ENCODE data around the gene IPO4. TPM values are rescaled to one million over a fixed set of nuclear protein-coding genes. Genes with fewer than 3 reads are reported as not detected.

The IPO4 gene
- total and polyA plus RNA-seq, 9 of the 15 experiments (the other 6 are each of a cell fraction or from before 2014, with no cell fraction given), result 7.3 to 122 (median 31.8) TPM

GRCh38 chr14:24195186-24196070, 6.8 kb upstream of the IPO4 start, which contains the start of gene TM9SF1 (continued):
- peak; percentile 89 to 94 for TF ChIP-seq MAZ (CRISPR knock-in tag; conservative IDR thresholded peaks at IDR 0.05 in 1 of 2, IDR thresholded peaks at IDR 0.05 in 1 of 2)
- no peak for TF ChIP-seq DPF2 (IDR thresholded peaks at IDR 0.05)
- peak; percentile 84 for TF ChIP-seq HCFC1 (IDR thresholded peaks at IDR 0.05; ENCODE audit: low read depth, low read length)
- TF ChIP-seq JUND (IDR thresholded peaks at IDR 0.05; ENCODE audit: borderline replicate concordance, low read depth, low read length), result peak; percentile 80
- TF ChIP-seq JUND (tag; IDR thresholded peaks at IDR 0.05; ENCODE audit: borderline replicate concordance, low read depth, low read length), result peak; percentile 37; the same call in 1 of the 3 replicates
- TF ChIP-seq, protein P1, sequence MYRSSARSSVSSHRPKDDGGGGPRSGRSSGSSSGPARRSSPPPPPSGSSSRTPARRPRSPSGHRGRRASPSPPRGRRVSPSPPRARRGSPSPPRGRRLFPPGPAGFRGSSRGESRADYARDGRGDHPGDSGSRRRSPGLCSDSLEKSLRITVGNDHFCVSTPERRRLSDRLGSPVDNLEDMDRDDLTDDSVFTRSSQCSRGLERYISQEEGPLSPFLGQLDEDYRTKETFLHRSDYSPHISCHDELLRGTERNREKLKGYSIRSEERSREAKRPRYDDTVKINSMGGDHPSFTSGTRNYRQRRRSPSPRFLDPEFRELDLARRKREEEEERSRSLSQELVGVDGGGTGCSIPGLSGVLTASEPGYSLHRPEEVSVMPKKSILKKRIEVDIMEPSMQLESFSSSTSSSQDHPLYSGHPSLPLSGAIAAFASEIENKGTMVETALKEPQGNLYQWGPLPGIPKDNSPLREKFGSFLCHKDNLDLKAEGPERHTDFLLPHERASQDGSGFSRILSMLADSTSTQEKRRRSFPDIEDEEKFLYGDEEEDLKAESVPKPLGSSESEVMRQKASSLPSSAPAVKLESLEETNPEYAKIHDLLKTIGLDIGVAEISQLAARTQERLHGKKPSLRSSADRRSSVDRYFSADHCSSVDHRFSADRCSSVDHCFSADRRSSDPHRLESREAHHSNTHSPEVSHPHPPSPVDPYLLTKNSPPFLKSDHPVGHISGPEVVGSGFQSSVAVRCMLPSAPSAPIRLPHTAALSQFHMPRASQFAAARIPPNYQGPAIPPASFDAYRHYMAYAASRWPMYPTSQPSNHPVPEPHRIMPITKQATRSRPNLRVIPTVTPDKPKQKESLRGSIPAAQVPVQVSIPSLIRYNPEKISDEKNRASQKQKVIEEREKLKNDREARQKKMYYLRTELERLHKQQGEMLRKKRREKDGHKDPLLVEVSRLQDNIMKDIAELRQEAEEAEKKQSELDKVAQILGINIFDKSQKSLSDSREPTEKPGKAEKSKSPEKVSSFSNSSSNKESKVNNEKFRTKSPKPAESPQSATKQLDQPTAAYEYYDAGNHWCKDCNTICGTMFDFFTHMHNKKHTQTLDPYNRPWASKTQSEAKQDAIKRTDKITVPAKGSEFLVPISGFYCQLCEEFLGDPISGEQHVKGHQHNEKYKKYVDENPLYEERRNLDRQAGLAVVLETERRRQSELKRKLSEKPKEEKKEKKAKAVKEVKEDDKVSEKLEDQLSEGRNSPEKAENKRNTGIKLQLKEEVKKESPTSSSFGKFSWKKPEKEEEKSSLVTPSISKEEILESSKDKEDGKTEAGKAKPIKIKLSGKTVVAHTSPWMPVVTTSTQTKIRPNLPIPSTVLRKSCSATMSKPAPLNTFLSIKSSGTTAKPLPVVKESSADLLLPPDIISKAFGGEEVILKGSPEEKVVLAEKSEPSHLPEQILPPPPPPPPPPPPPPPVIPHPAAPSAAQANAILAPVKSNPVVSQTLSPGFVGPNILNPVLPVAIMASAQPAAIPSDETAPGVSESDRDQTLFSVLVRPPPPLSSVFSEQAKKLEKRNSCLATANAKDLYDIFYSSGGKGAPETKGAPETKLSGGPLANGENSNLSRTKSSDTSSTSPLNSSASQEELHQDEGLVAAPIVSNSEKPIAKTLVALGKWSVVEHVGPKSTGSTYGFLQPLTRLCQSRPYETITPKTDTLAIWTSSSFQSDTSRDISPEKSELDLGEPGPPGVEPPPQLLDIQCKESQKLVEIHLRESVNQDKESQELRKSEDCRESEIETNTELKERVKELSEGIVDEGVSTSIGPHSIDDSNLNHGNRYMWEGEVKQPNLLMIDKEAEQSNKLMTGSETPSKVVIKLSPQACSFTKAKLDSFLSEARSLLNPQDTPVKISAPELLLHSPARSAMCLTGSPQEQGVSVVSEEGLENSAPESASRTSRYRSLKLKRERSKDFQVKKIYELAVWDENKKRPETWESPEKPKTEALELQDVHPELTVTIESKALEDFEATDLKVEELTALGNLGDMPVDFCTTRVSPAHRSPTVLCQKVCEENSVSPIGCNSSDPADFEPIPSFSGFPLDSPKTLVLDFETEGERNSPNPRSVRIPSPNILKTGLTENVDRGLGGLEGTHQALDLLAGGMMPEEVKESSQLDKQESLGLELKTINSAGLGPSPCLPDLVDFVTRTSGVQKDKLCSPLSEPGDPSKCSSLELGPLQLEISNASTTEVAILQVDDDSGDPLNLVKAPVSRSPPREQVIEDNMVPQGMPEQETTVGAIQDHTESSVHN (IDR thresholded peaks at IDR 0.05; ENCODE audit: borderline replicate concordance in 1 of 2, low read depth in 1 of 2), result no peak
- no peak for TF ChIP-seq BRF1 (IDR thresholded peaks at IDR 0.05; ENCODE audit: borderline replicate concordance, extremely low read depth, insufficient read length)
- TF ChIP-seq ZNF644 (tag; IDR thresholded peaks at IDR 0.05; ENCODE audit: low read depth), result no peak
- TF ChIP-seq, protein P2, sequence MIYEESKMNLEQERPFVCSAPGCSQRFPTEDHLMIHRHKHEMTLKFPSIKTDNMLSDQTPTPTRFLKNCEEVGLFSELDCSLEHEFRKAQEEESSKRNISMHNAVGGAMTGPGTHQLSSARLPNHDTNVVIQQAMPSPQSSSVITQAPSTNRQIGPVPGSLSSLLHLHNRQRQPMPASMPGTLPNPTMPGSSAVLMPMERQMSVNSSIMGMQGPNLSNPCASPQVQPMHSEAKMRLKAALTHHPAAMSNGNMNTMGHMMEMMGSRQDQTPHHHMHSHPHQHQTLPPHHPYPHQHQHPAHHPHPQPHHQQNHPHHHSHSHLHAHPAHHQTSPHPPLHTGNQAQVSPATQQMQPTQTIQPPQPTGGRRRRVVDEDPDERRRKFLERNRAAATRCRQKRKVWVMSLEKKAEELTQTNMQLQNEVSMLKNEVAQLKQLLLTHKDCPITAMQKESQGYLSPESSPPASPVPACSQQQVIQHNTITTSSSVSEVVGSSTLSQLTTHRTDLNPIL (CRISPR knock-in tag; IDR thresholded peaks at IDR 0.05), result no peak
- peak; percentile 6 for TF ChIP-seq NEUROD1 (IDR thresholded peaks at IDR 0.05; ENCODE audit: borderline replicate concordance, low read depth, low read length, partially characterized antibody)
- peak in 1 of 2 experiments; percentile 97 for TF ChIP-seq NCOA2 (IDR thresholded peaks at IDR 0.05; ENCODE audit: partially characterized antibody in 2 of 2)
- peak in 1 of 2 experiments; percentile 58; a peak in 2 of 4 replicates for TF ChIP-seq HDAC1 (IDR thresholded peaks at IDR 0.05)
- no peak for TF ChIP-seq CHD2 (IDR thresholded peaks at IDR 0.05; ENCODE audit: low read depth, low read length)
- no peak for TF ChIP-seq MEIS2 (IDR thresholded peaks at IDR 0.05; ENCODE audit: partially characterized antibody)
- no peak for TF ChIP-seq ZNF699 (CRISPR knock-in tag; IDR thresholded peaks at IDR 0.05; ENCODE audit: insufficient replicate concordance)
